Measurements from ENCODE around the gene BNIP1.

The BNIP1 gene

GRCh38 chr5:173213236-173213933, 69.1 kb downstream of the BNIP1 start:
- DNase-seq: no peak
